KMS-11 (cell line): ENCODE measurements around the gene BMP6.

ENCODE experiments used
- H2AFZ ChIP-seq: fragments of 200-600 bp; sonication (generic); 2 replicates; pipeline ENCODE4 v1.6.1; 2016; ENCODE audit warnings: antibody characterized with exemption, mixed run types, low read depth
- H3K27ac ChIP-seq: fragments of 200-600 bp; sonication (generic); 2 replicates; pipeline ENCODE4 v1.6.1; 2016; ENCODE audit warnings: mild to moderate bottlenecking, mixed run types
- H3K27me3 ChIP-seq: fragments of 200-600 bp; sonication (generic); 2 replicates; pipeline ENCODE4 v1.6.1; 2017; ENCODE audit warnings: mild to moderate bottlenecking, low read depth, mixed run types, moderate library complexity; ENCODE audit not compliant: insufficient read depth
- H3K36me3 ChIP-seq: fragments of 200-600 bp; sonication (generic); 2 replicates; pipeline ENCODE4 v1.6.1; 2017; ENCODE audit warnings: mild to moderate bottlenecking, mixed run types; ENCODE audit not compliant: insufficient read depth
- H3K4me1 ChIP-seq: fragments of 200-600 bp; sonication (generic); 2 replicates; pipeline ENCODE4 v1.6.1; 2016; ENCODE audit warnings: mild to moderate bottlenecking, low read depth, mixed run types; ENCODE audit not compliant: poor library complexity, severe bottlenecking
- H3K4me2 ChIP-seq: fragments of 200-600 bp; sonication (generic); 2 replicates; pipeline ENCODE4 v1.7.0; 2016; ENCODE audit warnings: mild to moderate bottlenecking, mixed run types
- H3K4me3 ChIP-seq: fragments of 200-600 bp; sonication (generic); IDR thresholded peaks from 2 replicates; pipeline ENCODE4 v1.6.1; 2017; ENCODE audit warnings: low read depth, low read length, mixed read lengths; ENCODE audit not compliant: insufficient read depth
- H3K79me2 ChIP-seq: fragments of 200-600 bp; sonication (generic); 2 replicates; pipeline ENCODE4 v1.6.1; 2016; ENCODE audit warnings: low read depth, mixed run types; ENCODE audit not compliant: insufficient read depth
- H3K9ac ChIP-seq: fragments of 200-600 bp; sonication (generic); 2 replicates; pipeline ENCODE4 v1.6.1; 2016; ENCODE audit warnings: mild to moderate bottlenecking, mixed run types
- H4K20me1 ChIP-seq: fragments of 200-600 bp; sonication (generic); 2 replicates; pipeline ENCODE4 v1.6.1; 2016; ENCODE audit warnings: mild to moderate bottlenecking, mixed run types; ENCODE audit not compliant: insufficient read depth
- CTCF ChIP-seq: fragments of 200-600 bp; sonication (generic); conservative IDR thresholded peaks from 2 replicates; pipeline ENCODE4 v1.6.1; 2017; ENCODE audit warnings: low read depth, mild to moderate bottlenecking, antibody characterized with exemption, low read length, moderate library complexity, mixed read lengths

BMP6 gene

DNA sequence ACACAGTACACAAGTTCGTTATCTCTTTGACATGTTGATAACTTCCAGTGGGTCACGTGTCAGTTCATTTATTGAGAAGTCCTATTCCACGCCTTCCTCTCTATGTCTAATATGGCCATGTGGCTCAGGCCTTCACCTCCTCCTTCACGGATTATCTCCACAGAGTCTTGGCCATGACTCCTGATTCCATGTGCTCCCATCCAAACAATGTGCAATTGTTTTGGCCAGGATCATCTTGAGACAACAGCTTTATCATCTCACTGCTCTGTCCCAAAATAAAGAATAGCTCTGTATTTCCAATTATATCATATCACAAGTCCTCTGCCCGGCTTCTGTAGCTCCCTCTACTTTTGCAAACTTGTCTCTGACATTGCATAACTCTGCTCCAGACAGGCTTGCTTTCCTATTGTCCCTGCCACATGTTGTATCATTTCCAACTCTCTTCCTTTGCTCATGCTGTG, 195.8 kb downstream of the BMP6 start:
- TF ChIP-seq CTCF = no peak
- Histone ChIP-seq H3K9ac (no peak overlapping the region), H3K27me3 (no peaks in the 10 kb centered on the region), H3K4me3 (no peak overlapping the region), H3K4me2 (no peak overlapping the region), H3K4me1 (peaks cover 44% of the 10 kb centered on the region), H2AFZ (no peak overlapping the region), H3K36me3 (no peaks in the 10 kb centered on the region), H3K27ac (no peak overlapping the region), H3K79me2 (no peaks in the 10 kb centered on the region), H4K20me1 (no peaks in the 10 kb centered on the region)

DNA sequence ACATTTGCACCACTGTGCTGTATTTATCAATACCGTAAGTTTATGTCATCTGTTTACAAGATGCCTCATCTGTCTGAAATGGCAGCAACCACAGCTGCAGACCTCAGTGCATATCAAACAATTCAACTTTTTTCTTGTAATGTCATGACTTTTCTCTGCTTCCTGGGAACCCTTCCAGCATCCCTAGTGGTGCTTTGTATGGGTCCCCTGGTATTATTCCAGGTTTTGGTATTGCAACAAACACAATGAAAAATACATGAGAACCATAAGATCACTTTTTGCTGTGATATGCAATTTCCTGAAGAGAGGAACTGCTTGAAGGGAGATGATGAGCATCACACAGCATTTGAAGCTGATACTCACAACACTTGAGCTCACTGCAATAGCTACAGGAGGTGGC, 196.7 kb downstream of the BMP6 start:
- no peak for TF ChIP-seq CTCF
- no peak overlapping the region for H3K27ac ChIP-seq
- H3K79me2 ChIP-seq = no peaks in the 10 kb centered on the region
- H3K4me2 ChIP-seq = no peak overlapping the region
- peaks cover 35% of the 10 kb centered on the region for H3K4me1 ChIP-seq
- no peak overlapping the region for H3K9ac ChIP-seq
- no peak overlapping the region for H3K4me3 ChIP-seq
- no peak overlapping the region for H2AFZ ChIP-seq
- no peaks in the 10 kb centered on the region for H3K36me3 ChIP-seq
- H4K20me1 ChIP-seq = no peaks in the 10 kb centered on the region
- no peaks in the 10 kb centered on the region for H3K27me3 ChIP-seq

- no peaks in the 10 kb centered on the region for H4K20me1 ChIP-seq
- H3K27ac ChIP-seq = no peak overlapping the region
Measured at GRCh38 chr6:7924867-7925266, 199.0 kb downstream of the BMP6 start.

More at GRCh38 chr6:7924867-7925266, 199.0 kb downstream of the BMP6 start:
- H3K79me2 ChIP-seq = no peaks in the 10 kb centered on the region
- H2AFZ ChIP-seq = no peak overlapping the region
- no peaks in the 10 kb centered on the region for H3K36me3 ChIP-seq
- no peak overlapping the region for H3K9ac ChIP-seq
- TF ChIP-seq CTCF = no peak
- H3K4me3 ChIP-seq = no peak overlapping the region
- no peak overlapping the region for H3K4me2 ChIP-seq
- H3K27me3 ChIP-seq = no peaks in the 10 kb centered on the region
- H3K4me1 ChIP-seq = peaks cover 12% of the 10 kb centered on the region
